BLaER1 treated with 17β-estradiol and CSF1 and Interleukin-3, amounts not matched to agents 10 nM and 100 nM (cell line): Measurements from ENCODE around the gene SYNC.

Experiments
- H3K27ac ChIP-seq, 11 experiments: shearing (Covaris generic); formaldehyde crosslinking; 2 replicates each; pipeline ENCODE4 v1.8.1; 2022
- H3K27me3 ChIP-seq, 11 experiments: shearing (Covaris generic); formaldehyde crosslinking; 2 replicates each; pipeline ENCODE4 v1.8.1; 2022
- H3K36me3 ChIP-seq, 11 experiments: shearing (Covaris generic); formaldehyde crosslinking; 2 replicates each; pipeline ENCODE4 v1.8.1; 2022
- H3K4me1 ChIP-seq, 10 experiments: shearing (Covaris generic); formaldehyde crosslinking; 2 replicates each; pipeline ENCODE4 v1.8.1; 2022
- H3K4me2 ChIP-seq, 11 experiments: shearing (Covaris generic); formaldehyde crosslinking; 2 replicates each; pipeline ENCODE4 v1.8.1; 2022
- H3K4me3 ChIP-seq, 10 experiments: shearing (Covaris generic); formaldehyde crosslinking; 2 replicates each; pipeline ENCODE4 v1.8.1; 2022
- H3K9ac ChIP-seq, 11 experiments: shearing (Covaris generic); formaldehyde crosslinking; 2 replicates each; pipeline ENCODE4 v1.8.1; 2022
- H3K9me3 ChIP-seq, 11 experiments: shearing (Covaris generic); formaldehyde crosslinking; replicated peaks in 1 of 11; 2 replicates each; pipeline ENCODE4 v1.8.1; 2022
- H4K20me1 ChIP-seq, 11 experiments: shearing (Covaris generic); formaldehyde crosslinking; 2 replicates each; pipeline ENCODE4 v1.8.1; 2022
- Cebpa-rat ChIP-seq, 11 experiments: shearing (Covaris generic); IDR thresholded peaks; 2 replicates each; pipeline ENCODE4 v1.8.1; 2022

Gene SYNC

DNA sequence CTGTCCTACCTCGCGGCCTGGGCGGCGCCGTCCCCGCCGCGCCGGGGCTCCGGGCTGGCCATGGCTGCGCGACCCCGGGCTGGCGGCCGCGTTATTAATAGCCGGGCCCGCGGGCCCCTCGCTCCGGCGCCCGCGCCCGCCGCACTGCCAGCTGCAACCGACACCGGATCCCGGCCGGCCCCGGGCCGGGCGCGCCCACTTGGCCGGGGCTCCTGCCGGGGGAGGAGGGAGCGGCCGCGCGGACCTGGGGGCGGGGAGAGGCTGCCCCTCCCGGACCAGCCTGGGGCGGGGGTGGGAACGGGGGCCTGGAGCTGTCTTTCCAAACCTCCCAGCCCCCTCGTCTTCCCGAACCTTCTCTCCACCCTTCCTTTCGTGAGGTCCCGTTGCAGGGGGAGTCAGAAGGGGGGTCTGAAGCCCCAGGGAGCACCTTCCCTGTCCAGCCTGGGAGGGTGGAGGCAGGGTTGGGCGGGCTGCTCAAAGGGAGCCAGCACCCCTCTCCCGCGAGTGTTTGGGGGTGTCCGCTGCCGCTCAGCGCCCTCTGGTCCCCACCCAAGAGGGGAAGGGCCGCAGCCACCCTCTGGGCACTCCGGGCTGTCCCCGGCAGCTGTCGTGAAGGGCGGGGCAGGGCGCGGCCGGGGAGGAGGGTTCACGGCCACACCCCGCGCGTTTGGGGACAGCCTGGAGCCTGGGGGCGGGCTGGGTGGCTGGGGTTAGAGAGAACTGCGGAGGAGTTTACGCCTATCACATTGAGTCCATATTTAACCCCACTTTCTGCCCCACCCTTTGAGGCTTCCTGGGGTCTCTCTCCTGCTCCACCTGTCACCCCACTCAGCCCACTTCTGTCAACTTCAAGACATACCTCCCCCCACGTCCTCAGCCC lies at the start of gene SYNC:
TSS of gene SYNC (minus strand) at position 172 of the 880 bp plus-strand sequence. CDS start at position 62, 110 bp downstream.
- H3K4me2 ChIP-seq: peak within 1 kb of the TSS; percentile 92 to 98 (median 96)
- peak within 1 kb of the TSS; percentile 15 to 77 (median 66); a peak in 21 of 22 replicates for H3K9ac ChIP-seq

DNA sequence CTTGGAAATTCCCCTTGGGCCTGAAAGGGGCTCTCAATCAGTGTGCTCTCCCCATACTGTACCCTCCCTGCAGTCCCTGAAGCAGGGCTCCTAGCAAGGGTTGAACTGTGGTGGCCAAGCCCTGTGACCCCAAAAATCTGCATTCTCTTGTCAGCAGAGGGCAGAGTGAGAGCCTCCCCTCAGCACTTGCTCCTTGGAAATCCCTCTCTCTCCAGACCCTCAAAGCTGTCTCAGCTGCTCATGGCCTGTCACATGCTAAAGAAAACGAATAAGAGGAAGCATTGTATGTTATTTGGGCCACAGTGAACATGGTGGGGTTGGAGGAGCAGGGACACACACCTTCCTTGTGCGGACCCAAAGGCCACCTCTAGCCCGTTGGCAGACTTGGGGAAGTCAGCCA lies 47.2 kb upstream of the SYNC start:
- Histone ChIP-seq H3K9me3 (no peaks in the 10 kb centered on the region), H4K20me1 (peaks cover 0 to 37% (median 0%) of the 10 kb centered on the region in 11 experiments; a peak in 3 of 22 replicates), H3K4me3 (no peak overlapping the region), H3K9ac (no peak overlapping the region), H3K27ac (no peak overlapping the region), H3K27me3 (peaks cover 0 to 16% (median 6%) of the 10 kb centered on the region in 11 experiments; a peak in 14 of 22 replicates), H3K36me3 (no peaks in the 10 kb centered on the region), H3K4me2 (peak overlapping the region in 4 of 11 experiments; percentile 0 to 21 (median 8); a peak in 1 of 22 replicates), H3K4me1 (peaks cover 6 to 38% (median 21%) of the 10 kb centered on the region in 10 experiments)
- TF ChIP-seq Cebpa-rat (IDR thresholded peaks at IDR 0.05): no peak

More for the DNA sequence above, at the start of gene SYNC:
- TF ChIP-seq Cebpa-rat (IDR thresholded peaks at IDR 0.05): no peak
- Histone ChIP-seq H4K20me1 (peaks cover 0 to 23% (median 0%) of the 10 kb centered on the region in 11 experiments; a peak in 4 of 22 replicates), H3K27me3 (peaks cover 28 to 48% (median 42%) of the 10 kb centered on the region in 11 experiments), H3K4me3 (peak within 1 kb of the TSS; percentile 51 to 73 (median 60)), H3K4me1 (peaks cover 30 to 49% (median 40%) of the 10 kb centered on the region in 10 experiments), H3K27ac (peak within 1 kb of the TSS in 5 of 11 experiments; percentile 8 to 52 (median 37); a peak in 7 of 22 replicates), H3K36me3 (no peaks in the 10 kb centered on the region), H3K9me3 (peaks cover 0 to 6% (median 0%) of the 10 kb centered on the region in 11 experiments; a peak in 2 of 22 replicates)

GRCh38 chr1:32749332-32749731 lies 46.8 kb upstream of the SYNC start:
- Histone ChIP-seq H3K36me3 (no peaks in the 10 kb centered on the region), H3K4me2 (peak overlapping the region in 6 of 11 experiments; percentile 0 to 21 (median 8); a peak in 3 of 22 replicates), H3K4me3 (no peak overlapping the region), H3K27ac (no peak overlapping the region), H4K20me1 (peaks cover 0 to 35% (median 0%) of the 10 kb centered on the region in 11 experiments; a peak in 3 of 22 replicates), H3K9ac (no peak overlapping the region), H3K9me3 (no peaks in the 10 kb centered on the region), H3K4me1 (peaks cover 3 to 40% (median 20%) of the 10 kb centered on the region in 10 experiments), H3K27me3 (peaks cover 0 to 12% (median 3%) of the 10 kb centered on the region in 11 experiments; a peak in 14 of 22 replicates)
- no peak for TF ChIP-seq Cebpa-rat (IDR thresholded peaks at IDR 0.05)

DNA sequence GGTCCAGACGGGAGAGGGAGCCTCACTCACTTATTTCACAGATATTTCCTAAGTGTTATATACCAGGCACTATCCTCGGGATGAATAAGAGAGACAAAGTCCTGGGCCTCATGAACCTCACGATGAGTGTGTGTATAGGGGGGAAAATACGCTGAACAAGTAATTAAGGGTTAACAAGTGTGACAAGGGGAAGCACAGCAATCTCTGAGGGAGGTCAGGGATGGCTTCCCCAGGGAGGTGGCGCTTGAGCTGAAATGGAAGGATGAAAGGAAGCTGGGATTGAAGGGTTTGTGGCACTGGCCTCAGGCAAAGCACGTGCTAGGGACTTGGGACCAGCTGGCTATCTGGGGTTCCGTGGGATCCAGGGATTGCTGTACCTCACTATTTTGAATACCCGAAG lies 46.4 kb upstream of the SYNC start:
- Histone ChIP-seq H4K20me1 (peaks cover 0 to 31% (median 0%) of the 10 kb centered on the region in 11 experiments; a peak in 2 of 22 replicates), H3K27ac (no peak overlapping the region), H3K36me3 (no peaks in the 10 kb centered on the region), H3K9ac (no peak overlapping the region), H3K27me3 (peaks cover 0 to 8% (median 0%) of the 10 kb centered on the region in 11 experiments; a peak in 8 of 22 replicates), H3K9me3 (no peaks in the 10 kb centered on the region), H3K4me1 (peaks cover 0 to 39% (median 18%) of the 10 kb centered on the region in 10 experiments; a peak in 18 of 20 replicates), H3K4me2 (peak overlapping the region in 5 of 11 experiments; percentile 0 to 21 (median 4); a peak in 2 of 22 replicates), H3K4me3 (no peak overlapping the region)
- TF ChIP-seq Cebpa-rat (IDR thresholded peaks at IDR 0.05): no peak

DNA sequence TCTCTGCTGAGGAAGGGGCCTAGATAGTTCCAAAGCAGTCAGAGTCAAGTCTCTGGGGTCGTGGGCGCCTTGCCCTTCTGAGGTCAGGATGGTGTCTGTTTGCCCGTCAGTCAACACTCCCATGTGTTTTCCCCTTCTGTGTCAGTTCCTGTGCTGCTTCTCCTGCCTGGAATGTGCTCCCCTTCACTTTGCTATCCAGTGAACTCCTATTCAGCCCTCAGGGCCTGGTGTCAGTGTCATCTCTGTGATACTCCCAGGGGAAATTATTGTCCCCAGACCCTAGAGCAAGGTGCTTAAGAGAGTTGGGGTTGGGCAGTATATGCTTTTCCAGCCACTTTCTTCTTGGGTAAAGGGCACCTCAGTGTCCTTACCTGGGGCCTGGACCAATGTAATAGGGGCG lies 45.8 kb upstream of the SYNC start:
- Histone ChIP-seq H3K4me3 (no peak overlapping the region), H3K9me3 (no peaks in the 10 kb centered on the region), H3K27ac (no peak overlapping the region)

DNA sequence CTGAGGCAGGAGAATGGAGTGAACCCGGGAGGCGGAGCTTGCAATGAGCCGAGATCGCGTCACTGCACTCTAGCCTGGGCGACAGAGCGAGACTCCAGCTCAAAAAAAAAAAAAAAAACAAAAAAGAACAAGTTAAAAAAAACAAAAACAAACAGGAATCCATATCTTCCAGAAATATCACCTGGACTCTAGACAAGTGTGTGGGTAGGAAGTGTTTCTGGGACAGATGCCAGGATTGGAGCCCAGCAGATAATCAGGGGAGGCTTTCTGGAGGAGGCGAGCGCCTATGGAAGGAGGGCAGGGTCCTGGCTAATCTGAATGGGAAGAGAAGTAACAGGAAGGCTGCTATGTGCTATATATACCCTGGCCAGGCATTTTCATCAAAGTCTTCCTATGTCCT lies 43.6 kb upstream of the SYNC start:
- H3K36me3 ChIP-seq: no peaks in the 10 kb centered on the region
- no peaks in the 10 kb centered on the region for H3K9me3 ChIP-seq
- peaks cover 17 to 56% (median 35%) of the 10 kb centered on the region in 10 experiments; a peak in 18 of 20 replicates for H3K4me1 ChIP-seq
- no peak for TF ChIP-seq Cebpa-rat (IDR thresholded peaks at IDR 0.05)
- peaks cover 0 to 23% (median 0%) of the 10 kb centered on the region in 11 experiments; a peak in 4 of 22 replicates for H4K20me1 ChIP-seq
- H3K27ac ChIP-seq: no peak overlapping the region
- no peak overlapping the region for H3K4me2 ChIP-seq
- peaks cover 0 to 22% (median 18%) of the 10 kb centered on the region in 11 experiments; a peak in 19 of 22 replicates for H3K27me3 ChIP-seq
- H3K9ac ChIP-seq: no peak overlapping the region
- no peak overlapping the region for H3K4me3 ChIP-seq

More for the DNA sequence above, 45.8 kb upstream of the SYNC start:
- Histone ChIP-seq H3K27me3 (peaks cover 0 to 2% (median 0%) of the 10 kb centered on the region in 11 experiments; a peak in 3 of 22 replicates), H3K4me1 (peaks cover 0 to 41% (median 19%) of the 10 kb centered on the region in 10 experiments; a peak in 18 of 20 replicates), H3K36me3 (no peaks in the 10 kb centered on the region), H4K20me1 (peaks cover 0 to 30% (median 0%) of the 10 kb centered on the region in 11 experiments; a peak in 3 of 22 replicates), H3K4me2 (no peak overlapping the region), H3K9ac (no peak overlapping the region)
- TF ChIP-seq Cebpa-rat (IDR thresholded peaks at IDR 0.05): no peak

DNA sequence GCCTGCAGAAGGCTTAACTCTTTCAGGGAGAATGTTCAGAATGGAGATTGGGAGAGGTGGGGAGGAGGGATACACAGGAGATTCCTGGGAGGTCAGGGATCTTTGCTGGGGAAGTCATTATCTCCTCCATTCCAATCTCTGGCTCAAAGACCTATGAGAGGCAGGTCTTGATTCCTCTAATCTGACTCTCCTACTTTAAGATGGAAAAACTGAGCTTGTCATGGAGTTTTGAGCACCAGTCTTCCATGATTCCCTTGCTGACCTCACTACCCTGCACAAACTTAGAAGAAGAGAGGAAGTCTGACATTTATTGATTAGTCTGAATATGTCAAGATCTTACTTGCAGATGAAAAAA lies 41.5 kb upstream of the SYNC start:
- peaks cover 0 to 30% (median 26%) of the 10 kb centered on the region in 11 experiments; a peak in 19 of 22 replicates for H3K27me3 ChIP-seq
- peaks cover 0 to 14% (median 0%) of the 10 kb centered on the region in 11 experiments; a peak in 4 of 22 replicates for H4K20me1 ChIP-seq
- H3K9me3 ChIP-seq: no peaks in the 10 kb centered on the region
- peaks cover 17 to 56% (median 37%) of the 10 kb centered on the region in 10 experiments; a peak in 18 of 20 replicates for H3K4me1 ChIP-seq
- no peak overlapping the region for H3K9ac ChIP-seq
- H3K4me2 ChIP-seq: peak overlapping the region in 2 of 11 experiments; percentile 11 to 96; a peak in 3 of 22 replicates
- no peak overlapping the region for H3K4me3 ChIP-seq
- no peak overlapping the region for H3K27ac ChIP-seq
- H3K36me3 ChIP-seq: no peaks in the 10 kb centered on the region
- TF ChIP-seq Cebpa-rat (IDR thresholded peaks at IDR 0.05): no peak

GRCh38 chr1:32743380-32744070 lies 41.0 kb upstream of the SYNC start:
- peaks cover 14 to 52% (median 36%) of the 10 kb centered on the region in 10 experiments; a peak in 18 of 20 replicates for H3K4me1 ChIP-seq
- peaks cover 0 to 30% (median 26%) of the 10 kb centered on the region in 11 experiments; a peak in 19 of 22 replicates for H3K27me3 ChIP-seq
- H3K9me3 ChIP-seq: no peaks in the 10 kb centered on the region
- no peak overlapping the region for H3K27ac ChIP-seq
- H3K4me3 ChIP-seq: no peak overlapping the region
- no peak for TF ChIP-seq Cebpa-rat (IDR thresholded peaks at IDR 0.05)
- H4K20me1 ChIP-seq: peaks cover 0 to 13% (median 0%) of the 10 kb centered on the region in 11 experiments; a peak in 3 of 22 replicates
- no peaks in the 10 kb centered on the region for H3K36me3 ChIP-seq
- peak overlapping the region in 10 of 11 experiments; percentile 11 to 99 (median 96); a peak in 17 of 22 replicates for H3K4me2 ChIP-seq
- H3K9ac ChIP-seq: no peak overlapping the region
